ENCODE results near the gene SMG6. TPM values are rescaled to one million over a fixed set of nuclear protein-coding genes. Genes with fewer than 3 reads are reported as not detected.

SMG6 gene
- total and polyA plus RNA-seq, 2 of the 13 experiments (the other 11 are each of a cell fraction or from before 2014, with no cell fraction given): 4.6 to 14.6 TPM

DNA sequence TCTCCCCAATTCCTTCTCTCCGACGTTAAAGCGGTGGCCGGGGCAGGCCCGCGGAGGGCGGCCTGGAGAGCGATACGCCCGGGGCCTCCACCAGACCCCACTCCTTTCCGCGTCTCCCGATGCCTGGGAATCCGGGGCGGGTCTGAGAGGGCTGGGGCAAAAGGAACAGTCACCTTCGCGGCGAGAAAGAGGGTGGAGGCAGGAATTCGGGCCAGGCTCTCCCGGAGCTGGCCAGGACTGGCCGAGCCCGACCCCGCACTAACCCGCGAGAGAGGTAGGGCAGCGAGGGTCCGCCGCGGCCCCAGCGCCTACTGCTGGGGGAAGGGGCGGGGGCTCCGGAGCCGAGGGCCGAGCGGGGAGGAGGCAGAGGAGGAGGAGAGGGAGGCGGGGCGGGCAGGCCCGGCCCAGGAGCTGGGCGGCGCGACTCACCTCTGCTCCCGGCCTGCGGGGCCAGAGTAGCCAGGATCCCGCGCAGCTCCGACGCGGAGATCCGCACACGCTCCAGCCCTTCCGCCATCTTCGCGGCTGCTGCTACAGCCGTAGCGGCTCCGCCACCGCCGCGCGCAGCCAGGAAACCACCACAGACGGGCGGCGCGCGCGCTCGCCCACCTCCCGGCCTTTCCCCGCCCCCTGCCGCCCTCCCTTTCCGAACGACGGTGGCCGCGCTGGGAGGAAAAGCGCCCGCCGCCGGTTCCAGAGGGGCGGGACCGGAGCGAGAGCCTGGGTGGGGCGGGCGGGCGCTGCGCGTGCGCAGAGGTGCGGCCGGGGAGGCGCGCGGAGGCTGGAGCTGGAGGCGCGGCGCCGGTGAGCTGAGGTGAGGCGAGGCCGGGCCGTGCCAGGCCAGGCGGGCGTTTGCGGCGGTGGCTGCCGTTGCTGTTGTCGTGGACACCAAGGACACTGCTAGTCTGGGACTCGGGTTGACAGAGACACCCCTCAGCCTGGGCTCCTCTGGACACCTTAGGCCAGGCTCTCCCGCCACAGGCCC lies at the start of gene SMG6, which contains the start of gene SRR (continued):
- TF ChIP-seq ZNF691 (CRISPR knock-in tag; IDR thresholded peaks at IDR 0.05; ENCODE audit: borderline replicate concordance, low read depth) (0 out of 2 replicates have a peak, but pooled peaks have one; percentile 34), ISL2 (CRISPR knock-in tag; IDR thresholded peaks at IDR 0.05) (no peak; the same call in 1 of the 2 replicates), PHF20 (CRISPR knock-in tag; IDR thresholded peaks at IDR 0.05) (peak; percentile 74), HNF4G (IDR thresholded peaks at IDR 0.05; ENCODE audit: borderline replicate concordance, low read depth, low read length) (no peak), HNF4G (CRISPR knock-in tag; IDR thresholded peaks at IDR 0.05; ENCODE audit: borderline replicate concordance, low read depth) (peak; percentile 30; the same call in 1 of the 2 replicates), ZNF33A (CRISPR knock-in tag; IDR thresholded peaks at IDR 0.05; ENCODE audit: borderline replicate concordance) (no peak), PHF21A (CRISPR knock-in tag; IDR thresholded peaks at IDR 0.05) (0 out of 2 replicates have a peak, but pooled peaks have one; percentile 30), TGIF2 (CRISPR knock-in tag; IDR thresholded peaks at IDR 0.05) (peak; percentile 44; the same call in 1 of the 2 replicates), ZNF430 (CRISPR knock-in tag; IDR thresholded peaks at IDR 0.05) (0 out of 2 replicates have a peak, but pooled peaks have one; percentile 5), POGZ (CRISPR knock-in tag; IDR thresholded peaks at IDR 0.05) (0 out of 2 replicates have a peak, but pooled peaks have one; percentile 5), ZNF605 (CRISPR knock-in tag; IDR thresholded peaks at IDR 0.05) (peak; percentile 46; the same call in 1 of the 2 replicates), ZNF333 (CRISPR knock-in tag; IDR thresholded peaks at IDR 0.05; ENCODE audit: borderline replicate concordance) (no peak), ZNF160 (CRISPR knock-in tag; IDR thresholded peaks at IDR 0.05) (peak; percentile 56), MAFF (IDR thresholded peaks at IDR 0.05; ENCODE audit: low read depth, low read length) (no peak), SNAI1 (CRISPR knock-in tag; IDR thresholded peaks at IDR 0.05; ENCODE audit: borderline replicate concordance) (0 out of 2 replicates have a peak, but pooled peaks have one; percentile 47), CAMTA2 (CRISPR knock-in tag; IDR thresholded peaks at IDR 0.05; ENCODE audit: borderline replicate concordance) (0 out of 2 replicates have a peak, but pooled peaks have one; percentile 54), ZNF749 (CRISPR knock-in tag; IDR thresholded peaks at IDR 0.05; ENCODE audit: borderline replicate concordance) (no peak), DNMT1 (CRISPR knock-in tag; IDR thresholded peaks at IDR 0.05) (peak; percentile 20; the same call in 1 of the 2 replicates)
- TF ChIP-seq, protein P1, sequence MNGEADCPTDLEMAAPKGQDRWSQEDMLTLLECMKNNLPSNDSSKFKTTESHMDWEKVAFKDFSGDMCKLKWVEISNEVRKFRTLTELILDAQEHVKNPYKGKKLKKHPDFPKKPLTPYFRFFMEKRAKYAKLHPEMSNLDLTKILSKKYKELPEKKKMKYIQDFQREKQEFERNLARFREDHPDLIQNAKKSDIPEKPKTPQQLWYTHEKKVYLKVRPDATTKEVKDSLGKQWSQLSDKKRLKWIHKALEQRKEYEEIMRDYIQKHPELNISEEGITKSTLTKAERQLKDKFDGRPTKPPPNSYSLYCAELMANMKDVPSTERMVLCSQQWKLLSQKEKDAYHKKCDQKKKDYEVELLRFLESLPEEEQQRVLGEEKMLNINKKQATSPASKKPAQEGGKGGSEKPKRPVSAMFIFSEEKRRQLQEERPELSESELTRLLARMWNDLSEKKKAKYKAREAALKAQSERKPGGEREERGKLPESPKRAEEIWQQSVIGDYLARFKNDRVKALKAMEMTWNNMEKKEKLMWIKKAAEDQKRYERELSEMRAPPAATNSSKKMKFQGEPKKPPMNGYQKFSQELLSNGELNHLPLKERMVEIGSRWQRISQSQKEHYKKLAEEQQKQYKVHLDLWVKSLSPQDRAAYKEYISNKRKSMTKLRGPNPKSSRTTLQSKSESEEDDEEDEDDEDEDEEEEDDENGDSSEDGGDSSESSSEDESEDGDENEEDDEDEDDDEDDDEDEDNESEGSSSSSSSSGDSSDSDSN (CRISPR knock-in tag; IDR thresholded peaks at IDR 0.05): peak; percentile 88
- TF ChIP-seq, protein P2, sequence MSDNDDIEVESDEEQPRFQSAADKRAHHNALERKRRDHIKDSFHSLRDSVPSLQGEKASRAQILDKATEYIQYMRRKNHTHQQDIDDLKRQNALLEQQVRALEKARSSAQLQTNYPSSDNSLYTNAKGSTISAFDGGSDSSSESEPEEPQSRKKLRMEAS (IDR thresholded peaks at IDR 0.05): peak; percentile 64
- TF ChIP-seq, protein P3, sequence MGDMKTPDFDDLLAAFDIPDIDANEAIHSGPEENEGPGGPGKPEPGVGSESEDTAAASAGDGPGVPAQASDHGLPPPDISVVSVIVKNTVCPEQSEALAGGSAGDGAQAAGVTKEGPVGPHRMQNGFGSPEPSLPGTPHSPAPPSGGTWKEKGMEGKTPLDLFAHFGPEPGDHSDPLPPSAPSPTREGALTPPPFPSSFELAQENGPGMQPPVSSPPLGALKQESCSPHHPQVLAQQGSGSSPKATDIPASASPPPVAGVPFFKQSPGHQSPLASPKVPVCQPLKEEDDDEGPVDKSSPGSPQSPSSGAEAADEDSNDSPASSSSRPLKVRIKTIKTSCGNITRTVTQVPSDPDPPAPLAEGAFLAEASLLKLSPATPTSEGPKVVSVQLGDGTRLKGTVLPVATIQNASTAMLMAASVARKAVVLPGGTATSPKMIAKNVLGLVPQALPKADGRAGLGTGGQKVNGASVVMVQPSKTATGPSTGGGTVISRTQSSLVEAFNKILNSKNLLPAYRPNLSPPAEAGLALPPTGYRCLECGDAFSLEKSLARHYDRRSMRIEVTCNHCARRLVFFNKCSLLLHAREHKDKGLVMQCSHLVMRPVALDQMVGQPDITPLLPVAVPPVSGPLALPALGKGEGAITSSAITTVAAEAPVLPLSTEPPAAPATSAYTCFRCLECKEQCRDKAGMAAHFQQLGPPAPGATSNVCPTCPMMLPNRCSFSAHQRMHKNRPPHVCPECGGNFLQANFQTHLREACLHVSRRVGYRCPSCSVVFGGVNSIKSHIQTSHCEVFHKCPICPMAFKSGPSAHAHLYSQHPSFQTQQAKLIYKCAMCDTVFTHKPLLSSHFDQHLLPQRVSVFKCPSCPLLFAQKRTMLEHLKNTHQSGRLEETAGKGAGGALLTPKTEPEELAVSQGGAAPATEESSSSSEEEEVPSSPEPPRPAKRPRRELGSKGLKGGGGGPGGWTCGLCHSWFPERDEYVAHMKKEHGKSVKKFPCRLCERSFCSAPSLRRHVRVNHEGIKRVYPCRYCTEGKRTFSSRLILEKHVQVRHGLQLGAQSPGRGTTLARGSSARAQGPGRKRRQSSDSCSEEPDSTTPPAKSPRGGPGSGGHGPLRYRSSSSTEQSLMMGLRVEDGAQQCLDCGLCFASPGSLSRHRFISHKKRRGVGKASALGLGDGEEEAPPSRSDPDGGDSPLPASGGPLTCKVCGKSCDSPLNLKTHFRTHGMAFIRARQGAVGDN (CRISPR knock-in tag; IDR thresholded peaks at IDR 0.05): peak; percentile 71

All from HepG2 (cell line).